OCI-LY7 (cell line): Measurements from ENCODE around the gene LIMS1.

Experiments
- CTCF ChIP-seq: fragments of 200-600 bp; sonication (generic); conservative IDR thresholded peaks from 2 replicates; pipeline ENCODE4 v1.5.1; 2014; ENCODE audit warnings: mild to moderate bottlenecking, antibody characterized with exemption, low read length, moderate library complexity, mixed read lengths
- EZH2phosphoT487 ChIP-seq: fragments of 200-600 bp; sonication (generic); IDR thresholded peaks from 2 replicates; pipeline ENCODE4 v1.6.1; 2018; ENCODE audit warnings: low read depth, borderline replicate concordance, mild to moderate bottlenecking, mixed run types, antibody characterized with exemption, low read length, moderate library complexity, mixed read lengths

GRCh38 chr2:108571286-108571685 lies 37.0 kb downstream of the LIMS1 start:
- no peak for TF ChIP-seq CTCF
- TF ChIP-seq EZH2phosphoT487 = no peak
